Lower leg skin (tissue), 4 donors: Measurements from ENCODE around the gene PLA1A. TPM values are rescaled to one million over a fixed set of nuclear protein-coding genes. Genes with fewer than 3 reads are reported as not detected.
A peak's percentile ranks its signal among the peaks of the same experiment; 100 is the strongest.
"Not testable (repeated sequence)": the region's sequence is repeated elsewhere in the genome, so short reads cannot be mapped to it uniquely, and the experiment has no call there.

Experiments used
- DNase-seq, 2 donors: peaks; one replicate each; pipeline ENCODE4 v3.0.0-alpha.2; 2019; ENCODE audit warnings: low spot score in 2 of 2
- H3K4me3 ChIP-seq: fragments of 200-600 bp; sonication (generic); 2 replicates; pipeline ENCODE4 v1.5.1; 2017; ENCODE audit warnings: mild to moderate bottlenecking, low read depth; ENCODE audit not compliant: poor library complexity, severe bottlenecking
- CTCF ChIP-seq, 3 donors: fragments of 450-650 bp; IDR thresholded peaks; one replicate each; pipeline ENCODE4 v1.5.1; 2016; ENCODE audit warnings: antibody characterized with exemption in 3 of 3, mild to moderate bottlenecking in 3 of 3, moderate library complexity in 2 of 3
- POLR2A ChIP-seq, 2 donors: fragments of 450-650 bp; IDR thresholded peaks; one replicate each; pipeline ENCODE4 v1.6.1; 2016 to 2017; ENCODE audit warnings: antibody characterized with exemption in 2 of 2, mild to moderate bottlenecking in 1 of 2, moderate library complexity in 1 of 2
- WGBS, 2 donors: methylation state at CpG; one replicate each; pipeline ENCODE4 v1.1.5; 2018; 5-methylcytosine and 5-hydroxymethylcytosine counted together
- intact Hi-C: fragments of 100-400 bp; cut with DNase I; formaldehyde crosslinking; loops from one replicate; pipeline ENCODE4 v1.15.0; 2023; ENCODE audit warnings: low total_unique reads
- total RNA-seq, 4 donors: library from RNA; depleted of rRNA; stranded (reverse); fragments of >200 nt; gene quantifications; one replicate each; pipeline ENCODE4 v1.1.0, GENCODE V29; 2016

Gene PLA1A
- total RNA-seq, 4 donors from 2014 or later = 0.34 to 2.6 (median 0.82) TPM

DNA sequence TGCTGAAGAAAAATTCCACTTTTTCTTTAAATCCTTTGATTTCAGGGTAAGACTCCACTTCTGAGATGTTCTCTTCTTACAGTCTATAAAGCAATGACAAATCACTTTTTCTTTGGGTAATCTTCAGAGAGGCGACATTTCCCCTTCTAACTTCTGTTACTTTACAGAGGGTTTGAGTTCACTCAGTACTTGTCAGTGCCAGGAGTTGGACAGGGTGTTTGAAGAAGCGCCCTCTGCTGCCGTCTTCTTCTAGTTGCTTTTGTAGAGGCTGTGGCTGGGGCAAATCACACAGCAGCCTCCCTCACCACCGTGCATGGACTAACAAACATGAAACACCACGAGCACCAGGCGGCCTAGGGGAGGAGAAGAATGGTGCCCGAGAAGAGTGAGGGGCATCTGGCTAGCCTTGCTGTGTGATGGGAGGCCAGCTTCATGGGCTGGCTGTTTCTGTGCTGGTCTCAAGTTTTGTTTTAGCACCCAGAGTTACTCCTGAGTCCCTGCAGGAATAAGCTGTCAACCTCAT, 38.2 kb upstream of the PLA1A start, which contains the start of gene CD80:
Gene CD80 (minus strand): TSS at position 174 of the 523 bp plus-strand sequence. CDS start 1,886 bp downstream, outside the sequence.
- H3K4me3 ChIP-seq = no peak within 1 kb of the TSS
- TF ChIP-seq POLR2A (IDR thresholded peaks at IDR 0.05) (no peak), CTCF (IDR thresholded peaks at IDR 0.05) (no peak)
- intact Hi-C loops = no loop called here
- WGBS, 2 donors = 25 to 32% methylated on average over 7 of the region's 7 CpGs
- peak in 1 of 2 donors; percentile 29 for DNase-seq

DNA sequence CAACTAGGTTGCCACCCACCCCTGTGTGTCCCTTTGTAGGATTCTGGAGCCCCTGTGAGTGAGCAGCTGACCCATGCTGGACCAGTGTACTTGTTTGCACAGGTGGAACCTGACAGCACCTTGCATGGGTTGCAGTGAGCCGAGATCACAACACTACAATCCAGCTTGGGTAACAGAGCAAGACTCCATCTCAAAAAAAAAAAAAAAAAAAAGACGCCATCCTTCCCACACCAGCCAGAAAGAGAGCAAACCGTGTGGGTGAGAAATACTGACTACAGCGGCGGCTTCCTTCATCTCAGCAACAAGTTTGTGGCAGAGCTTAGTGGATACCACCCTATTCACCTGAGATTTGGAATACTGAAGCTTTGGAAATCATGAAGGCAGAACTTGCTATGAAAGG, 37.5 kb upstream of the PLA1A start:
- TF ChIP-seq CTCF (IDR thresholded peaks at IDR 0.05) = no peak
- TF ChIP-seq POLR2A (IDR thresholded peaks at IDR 0.05) = no peak
- H3K4me3 ChIP-seq = no peak overlapping the region
- DNase-seq = no peak
- intact Hi-C loops = no loop called here
- WGBS, 2 donors = 68 to 82% methylated on average over 5 of the region's 5 CpGs

DNA sequence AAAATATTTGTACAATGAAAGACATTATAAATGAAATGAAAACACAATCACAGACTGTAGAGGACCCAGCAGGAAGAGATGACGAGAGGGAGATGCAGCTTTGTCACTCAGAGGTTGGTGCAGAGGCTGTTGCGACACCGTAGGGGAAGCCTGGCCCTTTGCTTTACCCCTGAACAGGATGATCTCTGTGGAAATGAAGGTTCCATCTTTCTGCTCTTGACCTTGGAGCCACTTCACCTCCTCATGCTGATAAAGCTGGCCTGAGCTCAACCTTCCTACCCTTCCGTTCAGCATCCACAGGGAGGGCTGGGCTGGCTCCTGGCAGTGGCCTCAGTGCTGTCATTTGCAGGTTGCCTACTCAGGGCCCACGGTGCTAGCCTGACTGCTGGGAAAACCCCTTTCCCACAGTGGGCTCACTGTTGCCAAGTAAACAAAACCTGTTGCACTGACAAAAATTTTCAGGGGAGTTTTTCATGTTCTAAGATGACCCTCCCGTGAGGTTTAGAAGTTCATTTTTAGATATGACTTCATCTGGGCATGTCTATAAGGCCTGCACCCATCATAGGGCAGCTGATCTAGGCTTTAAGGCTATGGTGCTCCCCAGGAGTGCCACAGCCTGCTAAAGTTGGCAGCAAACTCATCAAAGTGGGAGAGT, 35.3 kb upstream of the PLA1A start:
- no peak for DNase-seq
- TF ChIP-seq POLR2A (IDR thresholded peaks at IDR 0.05) = no peak
- no peak for TF ChIP-seq CTCF (IDR thresholded peaks at IDR 0.05)
- no peak overlapping the region for H3K4me3 ChIP-seq
- WGBS, 2 donors = 38 to 53% methylated on average over 6 of the region's 6 CpGs
- intact Hi-C loops = no loop called here

DNA sequence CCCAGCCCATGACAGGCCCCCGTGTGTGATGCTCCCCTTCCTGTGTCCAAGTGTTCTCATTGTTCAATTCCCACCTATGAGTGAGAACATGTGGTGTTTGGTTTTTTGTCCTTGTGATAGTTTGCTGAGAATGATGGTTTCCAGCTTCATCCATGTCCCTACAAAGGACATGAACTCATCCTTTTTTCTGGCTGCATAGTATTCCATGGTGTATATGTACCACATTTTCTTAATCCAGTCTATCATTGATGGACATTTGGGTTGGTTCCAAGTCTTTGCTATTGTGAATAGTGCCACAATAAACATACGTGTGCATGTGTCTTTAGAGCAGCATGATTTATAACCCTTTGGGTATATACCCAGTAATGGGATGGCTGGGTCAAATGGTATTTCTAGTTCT, 34.4 kb upstream of the PLA1A start:
- H3K4me3 ChIP-seq, DNase-seq, intact Hi-C loops: not testable (repeated sequence)
- 86 to 88% methylated on average over 2 of the region's 2 CpGs for WGBS, 2 donors

DNA sequence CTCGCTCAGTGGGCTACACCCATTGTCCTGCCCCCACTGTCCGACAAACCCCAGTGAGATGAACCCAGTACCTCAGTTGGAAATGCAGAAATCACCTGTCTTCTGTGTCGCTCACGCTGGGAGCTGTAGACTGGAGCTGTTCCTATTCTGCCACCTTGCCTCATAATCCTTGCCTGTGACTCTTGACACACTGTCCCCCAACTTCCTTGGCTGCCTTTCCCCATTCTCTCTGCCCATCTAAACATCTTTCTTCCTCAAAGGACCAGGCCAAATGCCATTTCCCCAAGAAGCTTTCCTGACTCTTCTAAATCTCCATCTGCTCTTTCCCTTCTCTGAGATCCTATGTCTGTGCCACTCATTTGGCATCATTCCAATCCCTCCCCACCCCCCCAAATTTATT, 28.5 kb upstream of the PLA1A start:
- TF ChIP-seq POLR2A (IDR thresholded peaks at IDR 0.05) = no peak
- no peak for TF ChIP-seq CTCF (IDR thresholded peaks at IDR 0.05)
- 90 to 95% methylated on average over 4 of the region's 4 CpGs for WGBS, 2 donors
- intact Hi-C loops = no loop called here
- DNase-seq = no peak
- H3K4me3 ChIP-seq = no peak overlapping the region

- 79 to 81% methylated on average over 5 of the region's 5 CpGs for WGBS, 2 donors
- DNase-seq = no peak
- intact Hi-C loops = no loop called here
- H3K4me3 ChIP-seq = no peak overlapping the region
- TF ChIP-seq POLR2A (IDR thresholded peaks at IDR 0.05) (no peak), CTCF (IDR thresholded peaks at IDR 0.05) (no peak)
These were observed 27.5 kb upstream of the PLA1A start for GRCh38 chr3:119570229-119570628.
